HS-5 (cell line): ENCODE data around the gene SEC22C.
"Not testable (repeated sequence)": the region's sequence is repeated elsewhere in the genome, so short reads cannot be mapped to it uniquely, and the experiment has no call there.

Source experiments
- DNase-seq: peaks from one replicate; pipeline ENCODE4 v3.0.0-alpha.2; 2012; ENCODE audit warnings: low read depth

Gene SEC22C, protein sequence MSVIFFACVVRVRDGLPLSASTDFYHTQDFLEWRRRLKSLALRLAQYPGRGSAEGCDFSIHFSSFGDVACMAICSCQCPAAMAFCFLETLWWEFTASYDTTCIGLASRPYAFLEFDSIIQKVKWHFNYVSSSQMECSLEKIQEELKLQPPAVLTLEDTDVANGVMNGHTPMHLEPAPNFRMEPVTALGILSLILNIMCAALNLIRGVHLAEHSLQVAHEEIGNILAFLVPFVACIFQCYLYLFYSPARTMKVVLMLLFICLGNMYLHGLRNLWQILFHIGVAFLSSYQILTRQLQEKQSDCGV

DNA sequence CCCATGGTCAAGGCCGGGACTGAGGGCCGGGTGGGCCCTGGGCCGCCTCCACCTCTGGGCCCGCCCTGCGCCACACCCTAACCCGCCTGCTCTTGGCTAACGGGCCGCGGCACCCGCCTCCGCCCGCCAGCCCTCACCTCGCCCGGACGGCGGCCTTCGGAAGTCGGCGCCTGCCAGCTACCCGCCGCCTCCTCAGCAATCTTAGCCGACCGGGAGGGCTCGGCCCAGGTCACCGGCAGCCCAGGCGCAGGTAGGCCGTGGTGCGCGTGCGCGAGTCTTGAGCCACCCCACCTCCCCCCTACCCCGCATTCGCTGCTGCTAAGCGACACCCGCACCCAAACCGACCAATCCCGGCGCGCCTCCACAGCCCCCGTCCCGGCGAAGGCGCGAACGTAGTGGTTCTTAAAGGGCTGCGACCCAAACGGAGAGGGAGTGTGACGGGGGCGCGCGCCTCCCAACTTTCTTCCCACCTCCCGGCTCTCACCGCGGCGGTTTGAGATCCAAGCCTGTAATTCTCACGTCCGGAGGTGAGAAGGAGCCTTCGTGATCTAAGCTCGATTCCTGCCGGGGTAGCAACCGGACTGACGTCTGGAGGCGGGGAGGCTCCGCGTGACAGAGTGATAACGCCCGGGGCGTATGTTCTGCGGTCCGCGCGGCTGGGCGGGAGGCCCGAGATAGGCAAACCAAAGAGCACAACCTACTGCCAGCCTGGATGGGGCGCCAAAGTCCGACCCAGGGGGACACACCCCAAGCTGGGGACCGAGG is at the start of gene SEC22C:
Gene SEC22C, minus strand, starts transcription at position 259 of the 765 bp plus-strand sequence. CDS start 12,921 bp downstream, outside the sequence.
- DNase-seq = peak; percentile 74

GRCh38 chr3:42613462-42613861 is 31.7 kb upstream of the SEC22C start:
- no peak for DNase-seq

- no peak for DNase-seq
Measured at GRCh38 chr3:42612928-42613327, 31.2 kb upstream of the SEC22C start.

DNA sequence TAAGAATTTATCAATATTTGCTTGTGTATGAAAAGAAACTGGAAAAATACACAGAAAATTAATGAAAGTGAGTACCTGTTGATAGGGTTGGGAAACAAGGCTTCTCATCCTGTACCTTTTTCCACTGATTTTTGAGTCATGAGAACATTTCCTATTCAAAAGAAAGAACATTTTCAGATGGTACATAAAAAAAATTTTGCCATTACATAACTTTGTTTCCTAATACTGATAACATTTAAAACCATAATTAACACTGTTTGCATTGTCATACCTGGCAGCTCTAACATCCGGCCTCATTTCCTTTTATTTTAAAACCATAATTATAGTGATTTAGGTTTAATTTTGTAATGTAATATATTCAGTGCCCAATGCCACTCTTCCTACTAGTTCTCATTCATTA is 30.4 kb upstream of the SEC22C start:
- DNase-seq = no peak

DNA sequence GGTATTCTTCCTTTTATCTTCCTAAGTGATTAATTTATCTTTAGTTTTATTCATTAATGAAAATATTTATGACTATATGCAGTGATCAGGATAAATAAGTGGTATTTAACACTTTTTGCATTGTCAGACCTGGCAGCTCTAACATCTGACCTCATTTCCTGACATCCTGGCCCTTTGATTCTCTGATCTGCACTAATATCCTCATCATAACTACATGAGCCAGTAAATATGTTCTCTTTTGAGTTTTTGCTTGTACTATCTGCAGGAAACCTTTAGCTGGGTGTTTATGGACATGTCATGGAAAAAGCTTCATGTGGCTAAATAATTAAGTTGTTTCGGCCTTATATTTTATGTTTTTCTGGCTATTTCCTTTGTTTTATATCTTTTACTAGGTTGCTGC is 29.2 kb upstream of the SEC22C start:
- no peak for DNase-seq

DNA sequence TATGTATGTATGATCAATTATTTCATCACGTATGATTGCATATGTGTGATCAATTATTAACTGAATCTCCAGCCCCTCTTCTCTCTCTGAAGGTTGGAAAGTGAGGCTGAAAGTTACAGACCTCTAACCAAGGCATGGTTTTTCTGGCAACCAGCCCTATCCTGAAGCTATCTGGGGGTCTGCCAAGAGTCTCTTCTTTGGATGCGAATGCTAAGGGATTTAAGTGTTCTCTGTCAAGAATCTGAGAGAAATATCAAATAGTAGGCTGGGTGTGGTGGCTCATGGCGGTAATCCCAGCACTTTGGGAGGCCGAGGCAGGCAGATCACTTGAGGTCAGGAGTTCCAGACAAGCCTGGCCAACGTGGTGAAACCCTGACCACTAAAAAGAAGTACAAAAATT is 26.8 kb upstream of the SEC22C start:
- no peak for DNase-seq

- DNase-seq = no peak
Measured at GRCh38 chr3:42605546-42606173, 23.9 kb upstream of the SEC22C start.

DNA sequence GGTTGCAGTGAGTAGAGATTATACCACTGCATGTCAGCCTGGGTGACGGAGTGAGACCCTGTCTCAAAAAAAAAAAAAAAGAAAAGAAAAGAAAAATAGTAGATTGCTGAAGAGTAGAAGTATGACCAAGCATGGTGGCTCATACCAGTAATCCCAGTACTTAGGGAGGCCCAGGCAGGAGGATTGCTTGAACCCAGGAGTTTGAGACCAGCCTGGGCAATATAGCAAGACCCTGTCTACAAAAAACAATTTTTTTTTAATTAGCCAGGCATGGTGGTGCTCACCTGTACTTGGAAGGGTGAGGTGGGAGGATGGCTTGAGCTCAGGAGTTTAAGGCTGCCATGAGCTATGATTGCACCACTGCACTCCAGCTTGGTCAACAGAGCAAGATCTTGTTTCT is 21.2 kb upstream of the SEC22C start:
- DNase-seq = no peak

DNA sequence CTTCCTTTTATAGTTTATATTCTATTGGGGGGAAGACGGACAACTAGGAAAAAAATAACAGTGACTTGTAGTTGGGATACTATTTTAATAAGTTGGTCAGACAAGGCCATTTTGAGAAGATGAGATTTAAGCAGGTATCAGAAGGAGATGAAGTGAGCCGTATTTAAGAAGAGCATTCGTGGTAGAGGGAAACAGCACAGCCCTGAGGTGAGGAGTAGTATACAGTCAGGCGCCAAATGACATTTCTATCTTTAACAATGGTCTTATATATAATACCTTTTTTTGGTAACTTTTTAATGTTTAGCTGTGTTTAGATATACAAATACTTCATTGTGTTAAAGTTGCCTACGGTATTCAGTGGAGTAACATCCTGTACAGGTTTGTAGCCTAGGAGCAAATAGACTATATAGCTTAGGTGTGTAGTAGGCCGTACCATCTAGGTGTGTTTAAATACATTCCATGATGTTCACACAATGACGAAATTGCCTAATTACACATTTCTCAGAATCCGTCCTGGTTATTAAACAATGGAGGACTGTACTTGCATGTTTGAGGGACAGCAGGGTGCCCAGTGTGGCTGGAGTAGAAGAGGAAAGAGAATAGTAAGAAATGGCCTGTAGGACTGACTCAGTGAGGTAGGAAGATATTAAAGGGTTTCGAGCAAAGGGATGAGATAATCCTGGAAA is 20.3 kb upstream of the SEC22C start:
- no peak for DNase-seq

GRCh38 chr3:42600958-42601675 is 19.4 kb upstream of the SEC22C start:
- peak; percentile 31 for DNase-seq

GRCh38 chr3:42600111-42600957 is 18.6 kb upstream of the SEC22C start, which contains the start of gene NKTR:
Gene NKTR, plus strand, starts transcription at chr3:42600686. Its CDS starts 321 bp downstream, at chr3:42601007.
- peak; percentile 97 for DNase-seq

DNA sequence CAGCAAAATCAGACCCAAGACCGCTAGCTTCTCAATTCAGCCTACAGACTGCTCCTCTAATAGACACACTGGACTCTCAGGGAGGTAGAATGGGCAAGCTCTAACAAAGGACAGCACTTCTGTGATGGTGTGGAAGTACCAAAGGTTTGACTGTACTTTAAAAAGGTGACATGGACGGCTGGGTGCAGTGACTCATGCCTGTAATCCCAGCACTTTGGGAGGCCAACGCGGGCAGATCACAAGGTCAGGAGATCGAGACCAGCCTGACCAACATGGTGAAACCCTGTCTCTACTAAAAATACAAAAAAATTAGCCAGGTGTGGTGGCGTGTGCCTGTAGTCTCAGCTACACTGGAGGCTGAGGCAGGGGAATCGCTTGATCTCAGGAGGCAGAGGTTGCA is 15.3 kb upstream of the SEC22C start:
- not testable (repeated sequence) for DNase-seq

GRCh38 chr3:42595682-42596081 is 13.9 kb upstream of the SEC22C start:
- no peak for DNase-seq

GRCh38 chr3:42593635-42594034 is 11.9 kb upstream of the SEC22C start:
- DNase-seq = no peak

- DNase-seq = no peak
Measured at GRCh38 chr3:42591811-42592210, 10.0 kb upstream of the SEC22C start.

GRCh38 chr3:42590989-42591756 is 9.4 kb upstream of the SEC22C start:
- DNase-seq = no peak

GRCh38 chr3:42589382-42590109 is 7.8 kb upstream of the SEC22C start:
- DNase-seq = no peak

- no peak for DNase-seq
Measured at GRCh38 chr3:42588625-42589024, 6.9 kb upstream of the SEC22C start.

DNA sequence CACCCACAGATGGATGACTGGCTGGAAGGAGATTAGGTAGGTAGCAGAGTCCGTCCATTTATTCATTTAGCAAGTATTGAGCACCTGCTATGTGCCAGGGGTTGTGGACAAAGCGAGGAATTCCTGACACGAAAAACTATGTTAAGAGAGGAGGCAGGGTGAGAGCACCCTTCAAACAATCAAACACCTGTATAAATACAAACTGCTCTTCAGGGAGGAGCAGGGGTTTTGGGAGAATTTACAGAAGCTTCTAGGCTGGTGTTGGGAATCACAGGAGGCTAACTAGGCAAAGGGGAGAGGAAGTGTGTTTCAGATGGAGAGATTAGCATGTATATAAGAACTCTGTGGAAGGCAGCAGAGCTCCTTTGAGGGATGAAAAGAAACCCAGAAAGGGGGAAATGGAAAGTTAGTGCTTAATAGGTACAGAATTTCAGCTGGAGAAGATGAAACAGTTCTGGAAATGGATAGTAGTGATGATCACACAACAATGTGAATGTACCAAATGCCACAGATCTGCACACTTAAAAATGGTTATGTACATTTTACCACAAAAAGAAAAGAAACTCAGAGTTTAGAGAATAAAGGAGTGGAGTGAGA is 805 bp upstream of the SEC22C start:
- no peak for DNase-seq
